K562 (cell line): Measurements from ENCODE around the gene BRAT1. TPM values are rescaled to one million over a fixed set of nuclear protein-coding genes. Genes with fewer than 3 reads are reported as not detected.

Experiments used
- ATAC-seq: fragments of 200-7000 bp; cut with Tn5 transposase; 3 replicates; pipeline ENCODE4 v1.9.1; 2020; ENCODE audit warnings: moderate library complexity
- BruUV-seq: library from RNA; stranded (reverse); fragments of 400-500 nt; replicated peaks from 2 replicates; lab custom pipeline; 2021; lab: Mats Ljungman, UMichigan
- CTCF ChIA-PET: fragments of 300-600 bp; formaldehyde crosslinking; extraction: SDS; loops from one replicate; lab custom pipeline; 2021; ENCODE audit warnings: low intra/inter-chr PET ratio; lab: Yijun Ruan, JAX
- POLR2A ChIA-PET: fragments of 300-600, 350-650 bp; sonication (Branson Sonifier 250); formaldehyde crosslinking; extraction: SDS; loops from one replicate; lab custom pipeline; 2021; ENCODE audit warnings: antibody characterized with exemption, inconsistent platforms; lab: Yijun Ruan, JAX
- DNase-seq, 4 experiments: peaks; one replicate each; pipeline versions ENCODE4 v3.0.0 to v3.0.0-alpha.2; 2011 to 2018; ENCODE audit warnings: low spot score in 3 of 4, mixed read lengths in 3 of 4; ENCODE audit errors: extremely low read depth in 1 of 4
- FAIRE-seq: peaks from 2 replicates; lab custom pipeline; 2011; peaks lifted over from hg19 to GRCh38; lab: Jason Lieb, UNC
- H2AFZ ChIP-seq: 2 replicates; pipeline ENCODE4 v1.6.0; 2011; ENCODE audit warnings: low read depth, low read length, control low read depth, inconsistent platforms
- H3K27ac ChIP-seq: fragments of 200-600 bp; 3 replicates; pipeline ENCODE4 v1.8.0; 2011; ENCODE audit warnings: low read depth, mild to moderate bottlenecking, control low read depth, inconsistent platforms, low read length, moderate library complexity, mixed read lengths; ENCODE audit errors: extremely low read depth
- H3K27me3 ChIP-seq, 2 experiments: fragments of 300-600 bp in 1 of 2; 2 replicates in 1 of 2; 3 replicates in 1 of 2; pipeline versions ENCODE4 v1.6.0 to v1.8.0; 2011; ENCODE audit warnings: inconsistent platforms in 2 of 2, low read length in 2 of 2, mild to moderate bottlenecking in 1 of 2, mixed read lengths in 1 of 2, moderate library complexity in 1 of 2; ENCODE audit not compliant: control insufficient read depth in 2 of 2, insufficient read depth in 2 of 2
- H3K36me3 ChIP-seq: fragments of 300-600 bp; 3 replicates; pipeline ENCODE4 v1.8.0; 2011; ENCODE audit warnings: mild to moderate bottlenecking, low read length, inconsistent platforms; ENCODE audit not compliant: control insufficient read depth, insufficient read depth
- H3K4me1 ChIP-seq, 2 experiments: fragments of 200-600 bp in 1 of 2; replicated peaks in 1 of 2; 2 replicates in 1 of 2; 3 replicates in 1 of 2; pipeline versions ENCODE4 v1.5.1 to v1.8.0; 2011; ENCODE audit warnings: inconsistent platforms in 2 of 2, low read length in 2 of 2, mild to moderate bottlenecking in 1 of 2, mixed read lengths in 1 of 2, moderate library complexity in 1 of 2; ENCODE audit not compliant: control insufficient read depth in 2 of 2, insufficient read depth in 2 of 2
- H3K4me2 ChIP-seq: 2 replicates; pipeline ENCODE4 v1.6.1; 2011; ENCODE audit warnings: low read length, control low read depth, inconsistent platforms, mixed read lengths; ENCODE audit not compliant: insufficient read depth
- H3K4me3 ChIP-seq: fragments of 200-600 bp; sonication (generic), shearing (Covaris generic); 2 replicates; pipeline ENCODE4 v1.5.1; 2016; ENCODE audit warnings: control low read depth, inconsistent platforms
- H3K79me2 ChIP-seq: fragments of 200-600 bp; 3 replicates; pipeline ENCODE4 v1.8.0; 2011; ENCODE audit warnings: low read length, inconsistent platforms; ENCODE audit not compliant: control insufficient read depth, insufficient read depth
- H3K9ac ChIP-seq, 2 experiments: 2 replicates each; pipeline versions ENCODE4 v1.6.0 to v1.6.1; 2011; ENCODE audit warnings: low read depth in 2 of 2, low read length in 2 of 2, control low read depth in 1 of 2, inconsistent platforms in 1 of 2, mild to moderate bottlenecking in 1 of 2, mixed read lengths in 1 of 2; ENCODE audit not compliant: insufficient read depth in 1 of 2
- H3K9me1 ChIP-seq: one replicate; pipeline ENCODE4 v1.6.0; 2011; ENCODE audit warnings: inconsistent platforms, mild to moderate bottlenecking, low read length, moderate library complexity; ENCODE audit not compliant: control insufficient read depth, insufficient read depth
- H3K9me3 ChIP-seq: replicated peaks from 2 replicates; pipeline ENCODE4 v1.5.1; 2011; ENCODE audit warnings: low read depth, low read length, inconsistent platforms; ENCODE audit not compliant: control insufficient read depth, insufficient read depth
- H4K20me1 ChIP-seq: replicated peaks from 2 replicates; pipeline ENCODE4 v1.6.1; 2011; ENCODE audit warnings: low read length, inconsistent platforms, mixed read lengths; ENCODE audit not compliant: control insufficient read depth, insufficient read depth
- CBFA2T3 ChIP-seq: fragments of 450-650 bp; IDR thresholded peaks from 2 replicates; pipeline ENCODE4 v1.6.1; 2017
- HDAC1 ChIP-seq, 2 experiments: fragments of 450-650 bp; IDR thresholded peaks; 2 replicates each; pipeline ENCODE4 v1.6.1; 2016 to 2017; ENCODE audit warnings: inconsistent platforms in 1 of 2, mild to moderate bottlenecking in 1 of 2, moderate library complexity in 1 of 2
- HDGF ChIP-seq: fragments of 450-650 bp; IDR thresholded peaks from 2 replicates; pipeline ENCODE4 v1.6.1; 2016
- HLTF ChIP-seq: fragments of 450-650 bp; IDR thresholded peaks from 2 replicates; pipeline ENCODE4 v1.6.1; 2016
- KDM1A ChIP-seq, 2 experiments: fragments of 450-650 bp; IDR thresholded peaks; 2 replicates each; pipeline ENCODE4 v1.6.1; 2016; ENCODE audit warnings: mild to moderate bottlenecking in 2 of 2
- MEF2A ChIP-seq: IDR thresholded peaks from 2 replicates; pipeline ENCODE4 v1.6.1; 2011; ENCODE audit warnings: low read depth, mild to moderate bottlenecking, low read length, moderate library complexity; ENCODE audit not compliant: control insufficient read depth
- RNF2 ChIP-seq: sonication (generic); IDR thresholded peaks from 2 replicates; pipeline ENCODE4 v1.6.1; 2016
- SPI1 ChIP-seq: IDR thresholded peaks from 2 replicates; pipeline ENCODE4 v1.6.1; 2011; ENCODE audit warnings: low read depth, low read length, control low read depth, borderline replicate concordance
- SRF ChIP-seq, 2 experiments: fragments of 250-450, 450-650 bp in 1 of 2; sonication (Bioruptor Pico) in 1 of 2; sonication (generic) in 1 of 2; formaldehyde crosslinking; IDR thresholded peaks; 2 replicates each; pipeline versions ENCODE4 v1.5.0 to v1.5.1; 2020 to 2022; ENCODE audit warnings: mild to moderate bottlenecking in 1 of 2, missing genetic modification reagents in 1 of 2
- ZNF121 ChIP-seq: sonication (generic); formaldehyde crosslinking; conservative IDR thresholded peaks from 2 replicates; pipeline ENCODE4 v1.8.0; 2022; ENCODE audit warnings: missing genetic modification reagents
- ZNF197 ChIP-seq: fragments of 200-800 bp; sonication (Bioruptor generic); IDR thresholded peaks from 2 replicates; pipeline ENCODE4 v1.6.1; 2016; ENCODE audit warnings: low read depth, missing genetic modification characterization, missing compliant biosample characterization
- ZNF384 ChIP-seq: IDR thresholded peaks from 2 replicates; pipeline ENCODE4 v1.6.1; 2012; ENCODE audit warnings: low read depth, low read length, improper control_type of control experiment
- ZNF431 ChIP-seq: sonication (generic); formaldehyde crosslinking; IDR thresholded peaks from 2 replicates; pipeline ENCODE4 v1.8.0; 2022; ENCODE audit warnings: mild to moderate bottlenecking, missing genetic modification reagents
- WGBS: fragments of 100-300 bp; shearing (Covaris generic); methylation state at CpG from one replicate; pipeline ENCODE4 v1.1.6; 2016; ENCODE audit warnings: low coverage, mixed read lengths; ENCODE audit not compliant: insufficient coverage; ENCODE audit errors: missing lambda C conversion rate; 5-methylcytosine and 5-hydroxymethylcytosine counted together
- in situ Hi-C: fragments of 300-500 bp; cut with MboI; formaldehyde crosslinking; loops from 4 replicates; pipeline ENCODE4 v1.15.0; 2018; ENCODE audit warnings: inconsistent platforms, mixed read lengths
- intact Hi-C: fragments of 100-400 bp; cut with micrococcal nuclease; formaldehyde crosslinking; loops from 2 replicates; pipeline ENCODE4 v1.14.2; 2022
- polyA plus RNA-seq, 8 experiments: library from polyadenylated mRNA; depleted of rRNA in 4 of 8; stranded (reverse) in 5 of 8; unstranded in 3 of 8; fragments of >200 nt; fragmentation: Nextera tagmentation in 2 of 8; fragmentation: Illumina TruSeq in 1 of 8; extraction: Ambion mirVana in 2 of 8; extraction: Trizol in 1 of 8; gene quantifications; 2 replicates each; pipeline versions ENCODE4 v1.2.1 to v1.2.3, GENCODE V29; 2011 to 2014; ENCODE audit warnings: inconsistent platforms in 1 of 8, missing spikeins in 1 of 8
- total RNA-seq, 7 experiments: library from RNA; depleted of rRNA in 6 of 7; stranded (reverse); fragments of >200 nt in 6 of 7; fragmentation: Illumina TruSeq in 2 of 7; extraction: Trizol in 2 of 7; gene quantifications; 2 replicates each; pipeline versions ENCODE4 v1.2.1 to v1.2.3, GENCODE V29; 2011 to 2021; ENCODE audit warnings: low replicate concordance in 1 of 7
- TF ChIP-seq, protein P1 (sequence below): fragments of 450-650 bp; formaldehyde crosslinking; IDR thresholded peaks from 2 replicates; pipeline ENCODE4 v1.4.0; 2022; ENCODE audit warnings: missing genetic modification characterization

Gene BRAT1
- total and polyA plus RNA-seq, 9 of the 15 experiments (the other 6 are each of a cell fraction or from before 2014, with no cell fraction given) = 0.13 to 49.6 (median 10.5) TPM

DNA sequence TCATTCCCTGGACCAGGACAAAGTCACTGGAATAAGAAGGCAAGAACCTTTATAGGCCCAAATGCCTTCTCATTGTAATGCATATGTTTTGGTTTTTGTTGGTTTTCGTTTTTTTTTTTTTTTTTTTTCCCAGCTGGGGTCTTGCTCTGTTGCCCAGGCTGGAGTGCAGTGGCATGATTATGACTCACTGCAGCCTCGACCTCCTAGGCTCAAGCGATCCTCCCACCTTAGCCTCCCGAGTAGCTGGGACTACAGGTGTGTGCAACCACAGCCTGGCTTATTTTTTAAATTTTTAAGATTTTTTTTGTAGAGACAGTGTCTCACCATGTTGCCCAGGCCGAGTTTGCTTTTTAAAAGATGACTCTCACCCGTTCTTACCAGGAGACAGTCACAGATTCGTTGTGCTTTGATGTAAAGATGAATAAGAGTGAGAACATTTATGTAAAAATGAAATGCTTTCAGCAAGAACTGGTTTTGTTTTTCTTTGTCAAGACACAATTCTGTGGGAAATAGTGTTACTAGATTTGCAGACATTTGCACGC is 11.1 kb upstream of the BRAT1 start:
- ATAC-seq = no peak
- Histone ChIP-seq H3K4me1 (peaks cover 2 to 6% of the 10 kb centered on the region in 2 experiments; a peak in 3 of 5 replicates), H3K79me2 (no peaks in the 10 kb centered on the region), H3K4me2 (no peak overlapping the region), H3K9me3 (no peaks in the 10 kb centered on the region), H3K9ac (no peak overlapping the region), H3K36me3 (no peaks in the 10 kb centered on the region; the same call in 2 of the 3 replicates), H3K27me3 (no peaks in the 10 kb centered on the region), H3K9me1 (no peaks in the 10 kb centered on the region), H2AFZ (no peak overlapping the region), H4K20me1 (peaks cover 12% of the 10 kb centered on the region), H3K4me3 (no peak overlapping the region), H3K27ac (no peak overlapping the region)
- intact Hi-C loops (loop anchor here (5.0 to 10.0 kb wide), 3 partner anchors 88 to 118 kb away; partner anchors contain the start of genes AMZ1 and GRIFIN), in situ Hi-C loops (no loop called here)
- 43% methylated on average over 7 of the region's 8 CpGs for WGBS
- CTCF ChIA-PET = no interaction called here
- no peak for TF ChIP-seq ZNF431 (CRISPR knock-in tag)
- peak; percentile 94 for TF ChIP-seq ZNF121 (CRISPR knock-in tag)
- TF ChIP-seq ZNF384 = 0 out of 2 replicates have a peak, but pooled peaks have one; percentile 27
- no peak for DNase-seq
- POLR2A ChIA-PET = no interaction called here
- no TSS peak for BruUV-seq
- FAIRE-seq = no peak

DNA sequence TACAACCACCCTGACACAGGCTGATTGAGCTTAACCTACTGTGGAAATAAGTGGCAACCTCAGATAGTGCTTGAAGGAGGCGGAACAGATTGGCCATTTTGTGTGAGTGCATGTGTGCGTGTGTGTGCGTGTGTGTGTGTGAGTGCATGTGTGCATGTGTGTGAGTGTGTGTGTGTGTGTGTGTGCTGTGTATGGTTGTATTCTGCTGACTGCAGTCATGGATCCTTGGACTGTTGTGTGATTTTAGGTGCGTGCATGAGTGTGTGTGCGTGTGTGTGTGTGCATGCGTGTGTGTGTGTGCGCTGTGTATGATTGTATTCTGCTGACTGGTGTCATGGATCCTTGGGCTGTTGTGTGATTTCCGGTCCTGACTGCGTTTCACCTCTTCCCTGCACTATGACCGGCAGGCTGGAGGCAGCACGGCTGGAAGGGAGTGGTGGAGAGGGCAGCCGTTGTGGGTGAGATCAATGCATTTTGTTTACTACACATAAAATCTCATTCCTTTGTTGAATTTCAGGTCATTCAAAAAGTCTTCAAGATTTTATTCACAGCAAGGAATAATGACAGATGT is 9.7 kb upstream of the BRAT1 start:
- no peak for FAIRE-seq
- H3K4me3 ChIP-seq = no peak overlapping the region
- 78% methylated on average over 10 of the region's 12 CpGs for WGBS
- no peak for ATAC-seq
- no peak overlapping the region for H3K4me2 ChIP-seq
- no peak overlapping the region for H2AFZ ChIP-seq
- in situ Hi-C loops (no loop called here), intact Hi-C loops (loop anchor here (5.0 to 10.0 kb wide), 3 partner anchors 88 to 120 kb away; partner anchors contain the start of genes AMZ1 and GRIFIN)
- H3K9me1 ChIP-seq = no peaks in the 10 kb centered on the region
- H3K27ac ChIP-seq = no peak overlapping the region
- H3K9me3 ChIP-seq = no peaks in the 10 kb centered on the region
- CTCF ChIA-PET = interaction anchor here (0.8 kb wide), 1 partner anchor 980 kb away, joined by 3 read pairs; no protein-coding TSS in a partner anchor
- H3K79me2 ChIP-seq = peaks cover 3% of the 10 kb centered on the region; the same call in 2 of the 3 replicates
- POLR2A ChIA-PET = no interaction called here
- no peaks in the 10 kb centered on the region for H3K27me3 ChIP-seq
- BruUV-seq = no TSS peak
- DNase-seq = no peak
- H4K20me1 ChIP-seq = peaks cover 12% of the 10 kb centered on the region
- peaks cover 0 to 5% of the 10 kb centered on the region in 2 experiments; a peak in 2 of 5 replicates for H3K4me1 ChIP-seq
- no peak overlapping the region for H3K9ac ChIP-seq
- no peaks in the 10 kb centered on the region; the same call in 2 of the 3 replicates for H3K36me3 ChIP-seq
- TF ChIP-seq MEF2A = no peak
- no peak for TF ChIP-seq CBFA2T3
- no peak for TF ChIP-seq KDM1A (IDR thresholded peaks at IDR 0.05)
- TF ChIP-seq SRF (CRISPR knock-in tag; IDR thresholded peaks at IDR 0.05) = no peak
- 0 out of 4 replicates have a peak, but pooled peaks of 1 of the 2 experiments have one; percentile 27 for TF ChIP-seq HDAC1 (IDR thresholded peaks at IDR 0.05)
- 0 out of 2 replicates have a peak, but pooled peaks have one; percentile 39 for TF ChIP-seq HDGF
- TF ChIP-seq SPI1 = no peak
- no peak for TF ChIP-seq RNF2
- 0 out of 2 replicates have a peak, but pooled peaks have one; percentile 33 for TF ChIP-seq HLTF
- TF ChIP-seq ZNF197 (CRISPR knock-in tag) = no peak
- TF ChIP-seq, protein P1, sequence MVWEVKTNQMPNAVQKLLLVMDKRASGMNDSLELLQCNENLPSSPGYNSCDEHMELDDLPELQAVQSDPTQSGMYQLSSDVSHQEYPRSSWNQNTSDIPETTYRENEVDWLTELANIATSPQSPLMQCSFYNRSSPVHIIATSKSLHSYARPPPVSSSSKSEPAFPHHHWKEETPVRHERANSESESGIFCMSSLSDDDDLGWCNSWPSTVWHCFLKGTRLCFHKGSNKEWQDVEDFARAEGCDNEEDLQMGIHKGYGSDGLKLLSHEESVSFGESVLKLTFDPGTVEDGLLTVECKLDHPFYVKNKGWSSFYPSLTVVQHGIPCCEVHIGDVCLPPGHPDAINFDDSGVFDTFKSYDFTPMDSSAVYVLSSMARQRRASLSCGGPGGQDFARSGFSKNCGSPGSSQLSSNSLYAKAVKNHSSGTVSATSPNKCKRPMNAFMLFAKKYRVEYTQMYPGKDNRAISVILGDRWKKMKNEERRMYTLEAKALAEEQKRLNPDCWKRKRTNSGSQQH = 0 out of 2 replicates have a peak, but pooled peaks have one; percentile 24
